ENCODE measurements around the gene ZNF141.

The ZNF141 gene

GRCh38 chr4:422587-422986, 85.0 kb downstream of the ZNF141 start:
- no peak for ATAC-seq
- TF ChIP-seq ZFP30 (CRISPR knock-in tag; IDR thresholded peaks at IDR 0.05) (no peak), ZNF8 (CRISPR knock-in tag; IDR thresholded peaks at IDR 0.05) (no peak), CSDC2 (CRISPR knock-in tag; IDR thresholded peaks at IDR 0.05) (no peak), POU6F1 (CRISPR knock-in tag; IDR thresholded peaks at IDR 0.05; ENCODE audit: borderline replicate concordance, low read depth) (no peak), TSHZ2 (CRISPR knock-in tag; IDR thresholded peaks at IDR 0.05) (no peak), SNAI2 (CRISPR knock-in tag; IDR thresholded peaks at IDR 0.05) (no peak), CREB5 (CRISPR knock-in tag; IDR thresholded peaks at IDR 0.05; ENCODE audit: low read depth) (no peak), GLIS3 (CRISPR knock-in tag; IDR thresholded peaks at IDR 0.05) (no peak), PPARA (CRISPR knock-in tag; IDR thresholded peaks at IDR 0.05; ENCODE audit: borderline replicate concordance) (no peak), CSRNP3 (CRISPR knock-in tag; IDR thresholded peaks at IDR 0.05) (no peak), TOX (CRISPR knock-in tag; IDR thresholded peaks at IDR 0.05; ENCODE audit: borderline replicate concordance) (no peak), ZFP3 (CRISPR knock-in tag; IDR thresholded peaks at IDR 0.05) (no peak), ISL1 (CRISPR knock-in tag; IDR thresholded peaks at IDR 0.05) (no peak), BACH2 (CRISPR knock-in tag; IDR thresholded peaks at IDR 0.05; ENCODE audit: borderline replicate concordance) (no peak), ARNTL (CRISPR knock-in tag; IDR thresholded peaks at IDR 0.05; ENCODE audit: borderline replicate concordance, low read depth) (no peak), TCF4 (CRISPR knock-in tag; IDR thresholded peaks at IDR 0.05; ENCODE audit: borderline replicate concordance) (no peak), OSR1 (CRISPR knock-in tag; IDR thresholded peaks at IDR 0.05) (no peak), ZC3H10 (CRISPR knock-in tag; IDR thresholded peaks at IDR 0.05) (no peak), PATZ1 (CRISPR knock-in tag; IDR thresholded peaks at IDR 0.05; ENCODE audit: borderline replicate concordance) (no peak), ZNF70 (CRISPR knock-in tag; IDR thresholded peaks at IDR 0.05) (no peak)

Data from SK-N-SH treated with all-trans-retinoic acid at 6 μM for 48 hours (cell line).